Neural progenitor cell (in vitro differentiated cells): ENCODE results near the gene RAX.

Experiments used
- CTCF ChIP-seq: fragments of 200-600 bp; sonication (generic); IDR thresholded peaks from 2 replicates; pipeline ENCODE4 v1.5.1; 2017; ENCODE audit warnings: antibody characterized with exemption, mild to moderate bottlenecking
- EZH2 ChIP-seq: fragments of 200-600 bp; sonication (generic); IDR thresholded peaks from 2 replicates; pipeline ENCODE4 v1.6.1; 2017; ENCODE audit warnings: antibody characterized with exemption, mild to moderate bottlenecking, moderate library complexity
- EZH2phosphoT487 ChIP-seq: fragments of 200-600 bp; sonication (generic); IDR thresholded peaks from 2 replicates; pipeline ENCODE4 v1.6.1; 2017; ENCODE audit warnings: antibody characterized with exemption

GRCh38 chr18:59278793-59279192, 5.5 kb upstream of the RAX start:
- no peak for TF ChIP-seq CTCF
- no peak for TF ChIP-seq EZH2
- no peak for TF ChIP-seq EZH2phosphoT487
